Measurements from ENCODE around the gene CYP19A1.

GRCh38 chr15:51335538-51336410 is 2.6 kb downstream of the CYP19A1 start:
- TF ChIP-seq CTCF (IDR thresholded peaks at IDR 0.05) (no peak), EZH2 (IDR thresholded peaks at IDR 0.05) (no peak)
